Stomach (tissue), 9 donors: ENCODE measurements around the gene SDK2. TPM values are rescaled to one million over a fixed set of nuclear protein-coding genes. Genes with fewer than 3 reads are reported as not detected.
A peak's percentile ranks its signal among the peaks of the same experiment; 100 is the strongest.

Experiments
- DNase-seq, 2 donors: peaks; one replicate each; pipeline versions ENCODE4 v3.0.0 to v3.0.0-alpha.2; 2013 to 2019
- H3K27ac ChIP-seq, 5 donors: fragments of 200-600 bp in 4 of 5; sonication (generic) in 4 of 5; one replicate each; pipeline ENCODE4 v1.5.1; 2013 to 2019; ENCODE audit warnings: mild to moderate bottlenecking in 1 of 5, moderate library complexity in 1 of 5
- H3K27me3 ChIP-seq, 3 donors: fragments of 200-600 bp; sonication (generic); one replicate each; pipeline ENCODE4 v1.5.1; 2017 to 2019; ENCODE audit warnings: mixed run types in 1 of 3
- H3K36me3 ChIP-seq, 4 donors: fragments of 200-600 bp; sonication (generic); 1 replicate in 3 of 4; 2 replicates in 1 of 4; pipeline ENCODE4 v1.5.1; 2016 to 2019
- H3K4me1 ChIP-seq, 4 donors: fragments of 200-600 bp; sonication (generic); one replicate each; pipeline ENCODE4 v1.5.1; 2016 to 2019
- H3K4me3 ChIP-seq, 4 donors: fragments of 200-600 bp; sonication (generic) in 3 of 4; one replicate each; pipeline ENCODE4 v1.5.1; 2016 to 2019; ENCODE audit warnings: mild to moderate bottlenecking in 1 of 4
- H3K9me3 ChIP-seq, 4 donors: fragments of 200-600 bp; sonication (generic); one replicate each; pipeline ENCODE4 v1.5.1; 2016 to 2019
- CTCF ChIP-seq, 7 experiments: fragments of 450-650 bp in 4 of 7; fragments of 200-600 bp in 3 of 7; sonication (generic) in 3 of 7; IDR thresholded peaks; one replicate each; pipeline ENCODE4 v1.5.1; 2016 to 2019; ENCODE audit warnings: antibody characterized with exemption in 7 of 7, control low read depth in 2 of 7, mild to moderate bottlenecking in 1 of 7
- EP300 ChIP-seq: sonication (generic); formaldehyde crosslinking; IDR thresholded peaks from one replicate; pipeline ENCODE4 v1.6.1; 2017; ENCODE audit warnings: antibody characterized with exemption
- POLR2A ChIP-seq, 4 donors: fragments of 450-650 bp; IDR thresholded peaks; one replicate each; pipeline ENCODE4 v1.6.1; 2016; ENCODE audit warnings: antibody characterized with exemption in 4 of 4, control low read depth in 2 of 4, mild to moderate bottlenecking in 1 of 4, moderate library complexity in 1 of 4
- POLR2AphosphoS5 ChIP-seq, 3 donors: sonication (generic); formaldehyde crosslinking; IDR thresholded peaks; one replicate each; pipeline ENCODE4 v1.6.1; 2016; ENCODE audit warnings: antibody characterized with exemption in 3 of 3
- WGBS, 5 donors: extraction: QIAGEN DNeasy Blood & Tissue Kit in 3 of 5; methylation state at CpG; one replicate each; pipeline versions ENCODE4 v1.1.5 to v1.1.7; 2013 to 2018; 5-methylcytosine and 5-hydroxymethylcytosine counted together
- intact Hi-C: fragments of 100-400 bp; cut with DNase I; formaldehyde crosslinking; loops from one replicate; pipeline ENCODE4 v1.15.1; 2023; ENCODE audit warnings: low total_unique reads
- polyA plus RNA-seq, 3 donors: library from polyadenylated mRNA; stranded (reverse); fragments of 200-250 nt; gene quantifications; one replicate each; pipeline ENCODE4 v1.2.3, GENCODE V29; 2013
- total RNA-seq, 5 donors: library from RNA; depleted of rRNA; stranded (reverse); fragments of >200 nt; gene quantifications; one replicate each; pipeline versions ENCODE4 v1.1.0 to v1.2.3, GENCODE V29; 2014 to 2016
- donor health status: healthy with polysubstance abuse.
- donor health status: Bipolar disorder and iron deficiency.
- donor health status: healthy.

SDK2 gene
- total and polyA plus RNA-seq, 8 donors = under 0.01 to 9.6 (median 0.44) TPM; not detected in 1

DNA sequence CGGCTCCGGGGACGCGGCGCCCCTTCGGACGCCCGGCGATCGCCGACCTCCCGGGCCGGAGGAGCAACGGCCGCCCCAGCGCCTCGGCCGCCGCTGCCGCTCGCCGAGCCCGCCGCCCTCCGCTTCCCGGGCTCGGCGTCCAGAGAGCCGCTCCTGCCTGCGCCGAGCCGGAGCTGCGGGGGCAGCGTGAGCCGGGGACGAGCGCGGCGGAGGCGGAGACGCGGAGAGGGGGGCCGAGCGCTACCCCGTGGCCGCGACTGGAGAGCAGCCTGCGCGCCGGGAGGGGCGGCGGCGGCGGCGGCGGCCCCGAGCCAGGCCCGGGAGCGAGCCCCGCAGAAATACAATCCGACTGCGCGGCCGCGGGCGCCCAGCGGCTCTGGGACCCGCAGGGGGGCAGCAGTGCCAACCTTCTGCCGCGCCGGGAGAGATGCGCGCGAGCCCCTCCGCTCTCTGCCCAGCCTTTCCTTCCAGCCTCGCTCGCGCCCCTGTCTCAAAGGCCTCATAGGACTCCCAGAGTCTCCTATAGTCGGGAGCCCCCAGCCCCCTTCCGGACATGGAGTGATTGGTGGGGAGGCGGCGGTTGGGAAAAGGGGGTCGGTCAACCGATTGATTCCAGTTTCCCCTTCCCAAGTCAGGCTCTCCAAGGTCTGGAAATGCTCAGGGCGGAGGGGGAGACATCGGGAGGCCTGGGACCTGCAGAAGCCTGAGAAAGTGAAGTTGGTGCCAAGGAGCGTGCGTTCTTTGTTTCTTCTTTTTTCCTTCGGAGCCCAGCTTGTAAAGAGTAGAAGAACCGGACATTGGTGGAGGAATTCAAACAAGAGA, 1.0 kb upstream of the SDK2 start:
- TF ChIP-seq POLR2AphosphoS5 (IDR thresholded peaks at IDR 0.05) (no peak), CTCF (IDR thresholded peaks at IDR 0.05) (no peak), EP300 (no peak), POLR2A (IDR thresholded peaks at IDR 0.05) (no peak)
- Histone ChIP-seq H3K27me3 (peaks cover 5 to 95% (median 63%) of the 10 kb centered on the region in 3 donors), H3K4me3 (peak overlapping the region; percentile 45 to 58 (median 49)), H3K9me3 (no peaks in the 10 kb centered on the region), H3K4me1 (peaks cover 24 to 32% (median 27%) of the 10 kb centered on the region in 4 donors), H3K27ac (peak overlapping the region in 2 of 5 donors; percentile 60 to 65), H3K36me3 (no peaks in the 10 kb centered on the region)
- WGBS, 5 donors = 3 to 14% (median 5%) methylated on average over 11 to 90 of the region's 90 CpGs
- intact Hi-C loops = no loop called here
- peak; percentile 25 to 91 for DNase-seq

DNA sequence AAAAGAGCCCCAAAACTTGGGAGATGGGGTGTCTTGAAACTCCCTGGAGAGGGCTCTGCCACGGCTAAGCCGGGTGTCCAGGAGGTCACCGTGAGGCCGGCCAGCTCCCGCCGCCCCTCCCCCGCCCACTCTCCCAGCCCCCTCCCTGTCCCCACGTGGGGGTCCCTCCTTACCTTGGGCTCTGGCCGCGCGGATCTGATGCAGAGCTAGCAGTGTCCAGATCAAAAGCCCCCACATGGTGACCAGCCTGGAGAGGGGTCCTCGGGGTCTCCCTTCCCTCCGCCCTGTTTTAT, 447 bp downstream of the SDK2 start:
- H3K4me3 ChIP-seq = peak overlapping the region; percentile 45 to 58 (median 49)
- H3K27me3 ChIP-seq = peaks cover 5 to 98% (median 69%) of the 10 kb centered on the region in 3 donors
- TF ChIP-seq CTCF (IDR thresholded peaks at IDR 0.05) (no peak), POLR2AphosphoS5 (IDR thresholded peaks at IDR 0.05) (no peak), EP300 (no peak), POLR2A (IDR thresholded peaks at IDR 0.05) (no peak)
- peaks cover 24 to 37% (median 27%) of the 10 kb centered on the region in 4 donors for H3K4me1 ChIP-seq
- H3K9me3 ChIP-seq = no peaks in the 10 kb centered on the region
- 0 to 4% (median 1%) methylated on average over 2 to 13 of the region's 13 CpGs for WGBS, 5 donors
- H3K27ac ChIP-seq = peak overlapping the region in 2 of 5 donors; percentile 18 to 65
- no peaks in the 10 kb centered on the region for H3K36me3 ChIP-seq
- no peak for DNase-seq
- intact Hi-C loops = no loop called here

DNA sequence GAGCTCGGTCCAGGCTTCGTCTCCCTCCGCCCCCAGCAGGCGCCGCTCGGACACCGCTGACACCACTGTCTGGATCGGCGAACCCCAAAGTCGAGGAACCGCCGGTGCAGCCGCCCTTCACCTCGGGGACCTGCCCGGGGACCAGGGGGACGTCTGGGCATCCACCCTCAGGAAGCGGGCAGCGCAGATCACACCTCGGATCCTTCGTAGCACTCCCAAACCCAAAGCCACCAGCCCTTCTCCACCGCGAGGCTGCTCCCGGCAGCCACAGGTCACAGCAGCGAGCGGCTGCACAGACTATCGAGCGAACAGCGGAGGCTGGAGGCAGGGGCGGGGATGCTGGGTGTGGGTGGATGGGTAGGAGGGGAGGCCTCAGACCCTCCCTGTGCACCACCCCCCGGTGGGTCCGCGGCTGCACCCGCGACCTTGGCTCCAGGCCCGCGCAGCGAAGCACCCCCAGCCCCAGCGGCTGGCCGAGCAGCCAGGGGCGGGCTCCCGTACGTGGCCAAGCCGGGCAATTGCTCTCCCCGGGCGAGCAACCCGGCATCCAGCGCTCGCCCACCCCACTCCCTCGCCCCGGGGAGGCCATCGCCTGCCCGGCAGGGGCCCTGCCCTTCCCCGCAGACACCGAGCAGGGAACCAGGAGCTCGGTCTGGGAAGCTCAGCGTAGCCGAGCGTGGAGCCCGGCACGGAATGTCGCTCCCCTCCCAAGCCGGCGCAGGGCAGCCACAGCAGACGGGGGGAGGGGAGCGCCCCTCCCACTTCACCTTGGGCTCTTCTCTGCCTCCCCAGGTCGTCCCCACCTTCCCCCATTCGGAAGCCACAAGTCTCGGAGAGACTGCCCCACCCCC, 1.0 kb downstream of the SDK2 start:
- intact Hi-C loops = no loop called here
- 0 to 2% (median 1%) methylated on average over 12 to 68 of the region's 68 CpGs for WGBS, 5 donors
- TF ChIP-seq CTCF (IDR thresholded peaks at IDR 0.05) (no peak), EP300 (no peak), POLR2AphosphoS5 (IDR thresholded peaks at IDR 0.05) (no peak), POLR2A (IDR thresholded peaks at IDR 0.05) (no peak)
- no peaks in the 10 kb centered on the region for H3K9me3 ChIP-seq
- H3K4me3 ChIP-seq = peak overlapping the region; percentile 45 to 58 (median 49)
- H3K4me1 ChIP-seq = peaks cover 24 to 37% (median 27%) of the 10 kb centered on the region in 4 donors
- peak; percentile 17 to 65 for DNase-seq
- peaks cover 5 to 94% (median 67%) of the 10 kb centered on the region in 3 donors for H3K27me3 ChIP-seq
- H3K27ac ChIP-seq = peak overlapping the region in 1 of 5 donors; percentile 65
- no peaks in the 10 kb centered on the region for H3K36me3 ChIP-seq

DNA sequence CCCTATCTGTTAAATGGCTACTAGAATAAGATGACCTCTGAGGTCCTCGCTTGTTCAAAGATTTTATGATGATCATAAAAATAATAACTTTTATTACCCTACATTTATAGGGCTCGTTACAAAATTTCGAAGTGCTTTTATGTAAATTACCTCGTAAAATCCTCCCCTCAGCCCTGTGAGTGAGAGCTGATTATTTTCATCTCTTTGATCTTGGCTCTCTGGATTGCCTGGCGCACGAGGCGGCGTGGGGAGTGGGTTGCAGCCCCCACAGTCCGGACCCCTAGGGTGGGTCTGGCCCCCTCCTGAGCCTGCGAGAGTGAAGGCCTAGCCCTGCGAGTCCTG, 1.6 kb downstream of the SDK2 start:
- WGBS, 5 donors = 22 to 28% (median 23%) methylated on average over 10 to 11 of the region's 11 CpGs
- DNase-seq = no peak
- Histone ChIP-seq H3K27ac (peak overlapping the region in 1 of 5 donors; percentile 65), H3K4me1 (peaks cover 24 to 37% (median 27%) of the 10 kb centered on the region in 4 donors), H3K4me3 (peak overlapping the region; percentile 45 to 58 (median 49)), H3K36me3 (no peaks in the 10 kb centered on the region), H3K9me3 (no peaks in the 10 kb centered on the region), H3K27me3 (peaks cover 5 to 94% (median 61%) of the 10 kb centered on the region in 3 donors)
- intact Hi-C loops = no loop called here
- no peak for TF ChIP-seq EP300
- peak in 1 of 7 experiments; percentile 9 for TF ChIP-seq CTCF (IDR thresholded peaks at IDR 0.05)
- no peak for TF ChIP-seq POLR2A (IDR thresholded peaks at IDR 0.05)
